ENCODE measurements around the gene KCNMA1.
"Not testable (repeated sequence)": the region's sequence is repeated elsewhere in the genome, so short reads cannot be mapped to it uniquely, and the experiment has no call there.

The KCNMA1 gene

GRCh38 chr10:77410523-77410922 lies 227.1 kb downstream of the KCNMA1 start:
- DNase-seq: no peak

GRCh38 chr10:77409697-77410471 lies 227.7 kb downstream of the KCNMA1 start:
- no peak for DNase-seq

- DNase-seq: no peak
Observed at GRCh38 chr10:77408259-77408658, 229.3 kb downstream of the KCNMA1 start.

- DNase-seq: no peak
Observed at GRCh38 chr10:77406764-77407430, 230.7 kb downstream of the KCNMA1 start.

GRCh38 chr10:77405771-77406241 lies 231.8 kb downstream of the KCNMA1 start:
- peak; percentile 14 to 59 for DNase-seq

GRCh38 chr10:77404810-77405209 lies 232.8 kb downstream of the KCNMA1 start:
- no peak for DNase-seq

- DNase-seq: no peak
Observed at GRCh38 chr10:77403761-77404160, 233.8 kb downstream of the KCNMA1 start.

- no peak for DNase-seq
Observed at GRCh38 chr10:77401683-77402082, 235.9 kb downstream of the KCNMA1 start.

- no peak for DNase-seq
Observed at GRCh38 chr10:77400033-77400432, 237.6 kb downstream of the KCNMA1 start.

- no peak for DNase-seq
Observed at GRCh38 chr10:77398986-77399755, 238.4 kb downstream of the KCNMA1 start.

GRCh38 chr10:77398558-77398957 lies 239.1 kb downstream of the KCNMA1 start:
- DNase-seq: no peak

GRCh38 chr10:77397103-77397502 lies 240.5 kb downstream of the KCNMA1 start:
- DNase-seq: no peak

GRCh38 chr10:77396290-77396689 lies 241.3 kb downstream of the KCNMA1 start:
- no peak for DNase-seq

- no peak for DNase-seq
Observed at GRCh38 chr10:77393821-77394501, 243.6 kb downstream of the KCNMA1 start.

- no peak for DNase-seq
Observed at GRCh38 chr10:77393411-77393810, 244.2 kb downstream of the KCNMA1 start.

- DNase-seq: no peak
Observed at GRCh38 chr10:77392851-77393250, 244.8 kb downstream of the KCNMA1 start.

GRCh38 chr10:77392236-77392721 lies 245.3 kb downstream of the KCNMA1 start:
- DNase-seq: no peak

- peak in 1 of 2 experiments; percentile 37 for DNase-seq
Observed at GRCh38 chr10:77391605-77392235, 245.9 kb downstream of the KCNMA1 start.

- no peak for DNase-seq
Observed at GRCh38 chr10:77390481-77390891, 247.1 kb downstream of the KCNMA1 start.

- no peak for DNase-seq
Observed at GRCh38 chr10:77388571-77389100, 249.0 kb downstream of the KCNMA1 start.

GRCh38 chr10:77387701-77388100 lies 249.9 kb downstream of the KCNMA1 start:
- DNase-seq: not testable (repeated sequence)

- DNase-seq: no peak
Observed at GRCh38 chr10:77387247-77387646, 250.4 kb downstream of the KCNMA1 start.
